Spleen (tissue), 13 donors: ENCODE measurements around the gene INSYN1. TPM values are rescaled to one million over a fixed set of nuclear protein-coding genes. Genes with fewer than 3 reads are reported as not detected.

ENCODE experiments used
- DNase-seq: peaks from one replicate; pipeline ENCODE4 v3.0.0-alpha.2; 2020
- H3K27ac ChIP-seq, 8 donors: fragments of 200-600 bp; sonication (generic) in 7 of 8; 1 replicate in 4 of 8; 2 replicates in 4 of 8; pipeline versions ENCODE4 v1.5.0 to v1.8.0; 2016 to 2021; ENCODE audit warnings: inconsistent platforms in 4 of 8, mild to moderate bottlenecking in 4 of 8, moderate library complexity in 1 of 8
- H3K27me3 ChIP-seq, 7 donors: fragments of 200-600 bp; sonication (generic) in 6 of 7; replicated peaks in 1 of 7; 1 replicate in 4 of 7; 2 replicates in 3 of 7; pipeline versions ENCODE4 v1.5.0 to v1.8.0; 2016 to 2021; ENCODE audit warnings: inconsistent platforms in 3 of 7, mild to moderate bottlenecking in 1 of 7
- H3K36me3 ChIP-seq, 6 donors: fragments of 200-600 bp; sonication (generic) in 5 of 6; 1 replicate in 4 of 6; 2 replicates in 2 of 6; pipeline versions ENCODE4 v1.5.0 to v1.8.0; 2016 to 2021; ENCODE audit warnings: inconsistent platforms in 2 of 6
- H3K4me1 ChIP-seq, 6 donors: fragments of 200-600 bp; sonication (generic) in 5 of 6; 1 replicate in 3 of 6; 2 replicates in 3 of 6; pipeline versions ENCODE4 v1.5.0 to v1.8.0; 2016 to 2021; ENCODE audit warnings: inconsistent platforms in 3 of 6
- H3K4me3 ChIP-seq, 8 donors: fragments of 200-600 bp; sonication (generic) in 7 of 8; 1 replicate in 4 of 8; 2 replicates in 4 of 8; pipeline versions ENCODE4 v1.5.0 to v1.8.0; 2016 to 2021; ENCODE audit warnings: inconsistent platforms in 4 of 8, mild to moderate bottlenecking in 4 of 8, moderate library complexity in 2 of 8
- H3K9me3 ChIP-seq, 8 donors: fragments of 200-600 bp; sonication (generic) in 7 of 8; 1 replicate in 4 of 8; 2 replicates in 4 of 8; pipeline versions ENCODE4 v1.5.0 to v1.8.0; 2016 to 2021; ENCODE audit warnings: inconsistent platforms in 4 of 8
- CTCF ChIP-seq, 11 experiments: fragments of 200-600 bp in 7 of 11; fragments of 450-650 bp in 4 of 11; sonication (generic) in 4 of 11; IDR thresholded peaks in 8 of 11; conservative IDR thresholded peaks in 3 of 11; 1 replicate in 7 of 11; 2 replicates in 4 of 11; pipeline versions ENCODE4 v1.4.0 to v1.8.0; 2016 to 2021; ENCODE audit warnings: antibody characterized with exemption in 11 of 11, inconsistent platforms in 4 of 11, mild to moderate bottlenecking in 1 of 11
- POLR2A ChIP-seq, 3 donors: fragments of 450-650 bp; IDR thresholded peaks; one replicate each; pipeline ENCODE4 v1.5.1; 2017; ENCODE audit warnings: antibody characterized with exemption in 3 of 3, mild to moderate bottlenecking in 1 of 3
- POLR2AphosphoS5 ChIP-seq, 3 donors: sonication (generic); formaldehyde crosslinking; IDR thresholded peaks; one replicate each; pipeline ENCODE4 v1.5.1; 2017; ENCODE audit warnings: antibody characterized with exemption in 3 of 3
- WGBS, 5 donors: extraction: QIAGEN DNeasy Blood & Tissue Kit in 3 of 5; methylation state at CpG; one replicate each; pipeline versions ENCODE4 v1.1.5 to v1.1.7; 2013 to 2018; 5-methylcytosine and 5-hydroxymethylcytosine counted together
- intact Hi-C: fragments of 100-400 bp; cut with DNase I; formaldehyde crosslinking; loops from one replicate; pipeline ENCODE4 v1.15.0; 2023; ENCODE audit warnings: low total_unique reads
- long read RNA-seq, 2 donors: transcript quantifications; one replicate each; lab custom pipeline, GENCODE V29; 2026
- polyA plus RNA-seq, 3 donors: library from polyadenylated mRNA; stranded (reverse); fragments of 200-250 nt; gene quantifications; one replicate each; pipeline ENCODE4 v1.2.1, GENCODE V29; 2013
- total RNA-seq, 7 donors: library from RNA; depleted of rRNA in 3 of 7; stranded (reverse); fragments of >200 nt in 3 of 7; fragmentation: NEBNext Ultra II Directional in 4 of 7; extraction: Animal tissue kit (Norgen Biotek cat#: 25700) in 4 of 7; gene quantifications; one replicate each; pipeline versions ENCODE4 v1.1.0 to v1.2.1, GENCODE V29; 2016 to 2021
- donor health status: healthy with polysubstance abuse.
- donor health status: DM: no; HTN: no; CAD: no; lungs with moderate emphysema.
- donor health status: DM: no; HTN: no; CAD: no.
- donor health status: Bipolar disorder and iron deficiency.
- donor health status: healthy.
- donor health status: DM: no; HTN: no; CAD: no.
- donor health status: DM: yes; HTN: yes; CAD: no.

Gene INSYN1
- 1 to 10 TPM in 3 of 7 donors, under 1 TPM in 3, not detected in 1; 0.51 to 2.8 (median 0.88) TPM for total RNA-seq
- polyA plus RNA-seq, result 1 to 10 TPM in 1 of 3 donors, under 1 TPM in 2; 0.11 to 1.2 (median 0.35) TPM
- long read RNA-seq, donor 1, full-length matches to known transcripts, result 2 of 2 reads
- long read RNA-seq, donor 1, partial matches to known transcripts, result 0 of 2 reads
- long read RNA-seq, donor 1, other reads (novel, unspliced or antisense), result 0 of 2 reads
- long read RNA-seq, donor 2, result 0 reads

DNA sequence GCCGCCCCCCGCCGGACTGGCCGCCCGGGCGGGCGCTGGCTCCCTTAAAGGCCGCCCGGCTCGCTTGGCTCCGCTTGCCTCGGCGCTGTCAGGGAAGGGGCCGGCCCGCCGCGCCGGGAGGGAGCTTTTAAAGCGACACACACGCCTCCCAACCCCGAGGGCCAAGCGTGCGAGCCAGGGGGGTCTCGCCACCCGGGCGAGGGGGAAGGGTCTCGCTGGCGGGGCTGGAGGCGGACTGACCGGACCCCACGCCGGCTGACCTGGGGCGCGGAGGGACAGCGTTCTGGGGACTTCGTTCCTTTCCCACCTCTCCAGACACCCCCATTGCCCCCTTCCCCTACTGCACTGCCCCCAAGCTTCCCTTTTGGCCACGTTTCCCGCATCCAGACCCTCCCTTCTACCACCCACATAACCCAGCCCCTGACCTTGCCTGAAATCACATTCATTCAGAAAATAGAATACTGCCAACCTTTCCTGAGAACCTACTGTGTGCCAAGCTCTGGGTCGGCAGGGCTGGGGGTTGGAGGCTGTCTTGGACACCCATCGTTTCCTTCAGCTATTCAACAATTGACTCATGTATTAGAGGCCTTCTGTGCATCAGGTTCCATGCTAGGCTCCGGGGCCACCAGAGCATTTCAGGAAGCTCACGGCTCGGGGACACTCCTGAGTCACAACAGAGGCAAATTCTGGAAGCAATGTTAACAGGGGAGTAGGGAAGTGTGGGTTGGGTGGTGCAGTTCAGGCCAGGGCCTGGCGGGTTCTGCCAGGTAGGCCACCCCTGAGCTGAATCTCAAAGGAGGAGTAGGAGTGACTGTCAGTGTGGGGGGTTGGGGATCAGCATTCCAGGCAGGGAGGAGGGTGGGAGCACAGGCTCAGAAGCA lies at the start of gene INSYN1:
Gene INSYN1, minus strand, starts transcription at position 102 of the 881 bp plus-strand sequence. CDS start 2,221 bp downstream, outside the sequence.
- 13 to 33% (median 17%) methylated on average over 12 to 44 of the region's 44 CpGs for WGBS, 5 donors

DNA sequence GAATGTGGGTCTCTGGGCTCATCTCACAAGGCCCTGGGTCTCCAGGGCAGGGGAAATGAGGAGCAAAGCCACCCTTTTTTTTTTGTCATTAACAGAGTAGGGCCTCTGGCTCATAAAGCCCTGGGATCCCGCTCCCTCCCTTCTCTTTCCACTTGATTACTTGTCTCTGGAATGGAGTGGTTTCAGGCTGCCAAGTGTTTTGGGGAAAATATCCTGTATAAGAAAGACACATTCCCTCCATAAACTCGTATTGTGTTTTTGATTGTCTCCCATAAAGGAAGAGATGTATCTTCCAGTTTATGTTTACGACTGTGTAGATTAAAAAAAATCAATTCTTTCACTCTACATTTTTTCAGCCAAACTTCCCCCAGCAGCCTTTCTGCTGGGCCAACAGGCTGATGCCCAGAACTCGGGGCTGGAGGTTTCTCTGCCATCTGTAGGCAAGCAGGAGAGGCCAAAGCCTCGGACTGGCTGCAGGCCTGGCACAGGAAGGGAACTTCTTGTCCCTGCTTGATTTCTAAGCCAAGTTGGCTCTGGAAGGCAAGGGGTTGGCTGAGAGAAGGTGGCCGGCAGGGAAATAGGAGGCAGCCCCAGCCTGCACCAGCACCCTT lies 49.4 kb upstream of the INSYN1 start:
- DNase-seq, result peak; percentile 61
- 63 to 86% (median 77%) methylated on average over 6 of the region's 6 CpGs for WGBS, 5 donors
- Histone ChIP-seq H3K27ac (no peak overlapping the region), H3K4me3 (no peak overlapping the region), H3K36me3 (no peaks in the 10 kb centered on the region), H3K4me1 (no peaks in the 10 kb centered on the region), H3K27me3 (peaks cover 0 to 33% (median 0%) of the 10 kb centered on the region in 7 donors), H3K9me3 (no peaks in the 10 kb centered on the region)
- intact Hi-C loops, result no loop called here
- no peak for TF ChIP-seq CTCF (IDR thresholded peaks at IDR 0.05 in 8 of 11, conservative IDR thresholded peaks at IDR 0.05 in 3 of 11)
- TF ChIP-seq POLR2AphosphoS5 (IDR thresholded peaks at IDR 0.05), result no peak

More for the DNA sequence above, at the start of gene INSYN1:
- no peak for TF ChIP-seq POLR2A (IDR thresholded peaks at IDR 0.05)
- TF ChIP-seq CTCF (IDR thresholded peaks at IDR 0.05 in 8 of 11, conservative IDR thresholded peaks at IDR 0.05 in 3 of 11), result no peak
- no peak for TF ChIP-seq POLR2AphosphoS5 (IDR thresholded peaks at IDR 0.05)
- peaks cover 0 to 95% (median 26%) of the 10 kb centered on the region in 7 donors for H3K27me3 ChIP-seq
- no peaks in the 10 kb centered on the region for H3K9me3 ChIP-seq
- H3K4me3 ChIP-seq, result peak within 1 kb of the TSS; percentile 13 to 63 (median 30)
- no peak for DNase-seq
- H3K27ac ChIP-seq, result no peak within 1 kb of the TSS
- H3K4me1 ChIP-seq, result peaks cover 4 to 25% (median 14%) of the 10 kb centered on the region in 6 donors
- intact Hi-C loops, result no loop called here
- no peaks in the 10 kb centered on the region for H3K36me3 ChIP-seq

DNA sequence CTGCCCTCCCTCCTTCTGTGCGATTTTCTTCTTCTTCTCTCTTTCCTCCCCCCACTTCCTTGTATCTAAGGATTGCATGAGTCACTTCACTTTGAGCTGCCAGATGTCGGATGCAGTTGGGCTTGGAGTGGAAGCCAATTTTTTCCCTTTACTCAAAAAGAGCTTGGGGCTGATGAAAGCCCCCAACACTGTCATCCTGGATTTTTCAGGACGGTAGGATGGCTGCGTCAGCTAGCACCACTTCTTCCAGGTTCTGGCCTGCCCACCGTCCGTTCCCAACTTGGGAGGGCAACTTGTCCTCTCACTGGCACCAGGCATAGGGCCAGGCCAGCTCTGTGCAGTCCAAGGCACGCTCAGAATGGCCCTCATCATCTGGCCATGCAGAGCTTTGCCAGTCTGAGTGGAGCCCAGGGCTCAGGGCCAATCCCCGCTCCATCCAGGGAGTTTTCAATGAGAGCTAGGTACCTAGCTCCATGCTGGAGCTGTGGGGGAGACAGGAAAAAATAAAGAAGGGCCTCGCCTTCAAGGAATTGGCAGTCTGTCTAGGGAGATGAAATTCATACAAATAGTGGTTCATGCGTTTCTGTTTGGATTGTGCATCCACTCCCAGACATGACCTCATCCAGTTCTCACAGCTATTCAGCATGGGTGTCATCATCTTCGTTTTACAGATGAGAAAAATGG lies 47.7 kb upstream of the INSYN1 start:
- peaks cover 0 to 28% (median 0%) of the 10 kb centered on the region in 7 donors for H3K27me3 ChIP-seq
- H3K4me3 ChIP-seq, result no peak overlapping the region
- peak; percentile 14 for DNase-seq
- no peaks in the 10 kb centered on the region for H3K9me3 ChIP-seq
- H3K4me1 ChIP-seq, result peaks cover 0 to 10% (median 4%) of the 10 kb centered on the region in 6 donors
- no peak for TF ChIP-seq POLR2A (IDR thresholded peaks at IDR 0.05)
- no peak for TF ChIP-seq CTCF (IDR thresholded peaks at IDR 0.05 in 8 of 11, conservative IDR thresholded peaks at IDR 0.05 in 3 of 11)
- TF ChIP-seq POLR2AphosphoS5 (IDR thresholded peaks at IDR 0.05), result no peak
- intact Hi-C loops, result no loop called here
- H3K27ac ChIP-seq, result no peak overlapping the region
- H3K36me3 ChIP-seq, result no peaks in the 10 kb centered on the region
- 55 to 69% (median 65%) methylated on average over 11 of the region's 11 CpGs for WGBS, 5 donors
